HL-60/S4 treated with phorbol 12-myristate 13-acetate at 8.2 ng/mL for 4 days and 3 days (cell line): Measurements from ENCODE around the gene SPOCK2.
"Not testable (repeated sequence)": the region's sequence is repeated elsewhere in the genome, so short reads cannot be mapped to it uniquely, and the experiment has no call there.

Source experiments
- in situ Hi-C: fragments of 300-500 bp; cut with MboI; formaldehyde crosslinking; loops from 2 replicates; pipeline ENCODE4 v1.15.0; 2022; ENCODE audit warnings: low sequenced_read_pairs

Gene SPOCK2

DNA sequence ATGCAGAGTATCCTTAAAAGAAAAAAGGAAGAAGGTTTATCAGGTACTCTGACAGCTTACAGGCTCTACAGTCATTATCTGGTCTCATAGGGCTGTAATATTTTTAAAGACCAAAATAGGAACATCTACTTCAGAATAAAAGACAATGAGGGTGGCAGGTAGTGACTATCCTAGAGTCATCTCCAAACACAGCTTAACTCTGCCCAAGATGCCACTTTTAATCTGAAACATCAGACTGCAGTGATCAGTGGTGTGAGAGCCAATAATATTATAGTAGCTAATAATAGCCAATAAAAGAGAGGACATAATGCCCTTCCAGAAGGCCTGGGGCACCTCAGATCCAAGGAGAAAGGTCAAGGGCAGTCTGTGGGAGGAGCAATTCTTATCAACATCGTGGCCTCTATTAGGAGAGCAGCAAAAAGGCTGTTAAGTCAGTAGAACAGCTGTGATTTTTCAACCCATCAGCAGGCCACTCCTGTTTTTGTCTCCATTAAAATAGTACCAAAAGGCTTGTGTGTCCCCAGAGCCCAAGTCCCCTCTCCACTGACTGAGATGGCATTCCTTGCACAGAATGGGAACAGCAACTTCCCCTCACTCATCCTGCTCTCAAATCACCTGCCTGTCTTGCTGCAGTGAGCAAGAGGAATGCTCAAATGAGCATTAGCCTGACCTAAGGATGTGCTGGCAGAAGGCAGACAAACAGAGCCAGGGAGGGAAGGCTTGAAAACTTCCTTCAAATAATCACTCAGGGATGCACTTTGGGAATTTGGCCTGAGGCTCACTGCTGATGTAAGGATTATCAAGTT lies 20.7 kb upstream of the SPOCK2 start:
- in situ Hi-C loops, result no loop called here

DNA sequence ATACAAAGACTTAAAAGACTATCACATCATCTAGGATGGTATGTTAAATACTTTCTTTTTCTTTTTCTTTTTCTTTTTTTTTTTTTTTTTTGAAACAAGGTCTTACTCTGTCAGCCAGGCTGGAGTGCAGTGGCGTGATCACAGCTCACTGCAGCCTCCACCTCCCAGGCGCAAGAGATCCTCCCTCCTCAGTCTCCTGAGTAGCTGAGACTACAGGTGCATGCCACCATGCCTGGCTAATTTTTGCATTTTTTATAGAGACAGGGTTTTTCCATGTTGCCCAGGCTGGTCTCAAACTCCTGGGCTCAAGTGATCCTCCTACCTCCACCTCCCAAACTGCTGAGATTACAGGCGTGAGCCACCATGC lies 19.6 kb upstream of the SPOCK2 start:
- in situ Hi-C loops, result not testable (repeated sequence)

DNA sequence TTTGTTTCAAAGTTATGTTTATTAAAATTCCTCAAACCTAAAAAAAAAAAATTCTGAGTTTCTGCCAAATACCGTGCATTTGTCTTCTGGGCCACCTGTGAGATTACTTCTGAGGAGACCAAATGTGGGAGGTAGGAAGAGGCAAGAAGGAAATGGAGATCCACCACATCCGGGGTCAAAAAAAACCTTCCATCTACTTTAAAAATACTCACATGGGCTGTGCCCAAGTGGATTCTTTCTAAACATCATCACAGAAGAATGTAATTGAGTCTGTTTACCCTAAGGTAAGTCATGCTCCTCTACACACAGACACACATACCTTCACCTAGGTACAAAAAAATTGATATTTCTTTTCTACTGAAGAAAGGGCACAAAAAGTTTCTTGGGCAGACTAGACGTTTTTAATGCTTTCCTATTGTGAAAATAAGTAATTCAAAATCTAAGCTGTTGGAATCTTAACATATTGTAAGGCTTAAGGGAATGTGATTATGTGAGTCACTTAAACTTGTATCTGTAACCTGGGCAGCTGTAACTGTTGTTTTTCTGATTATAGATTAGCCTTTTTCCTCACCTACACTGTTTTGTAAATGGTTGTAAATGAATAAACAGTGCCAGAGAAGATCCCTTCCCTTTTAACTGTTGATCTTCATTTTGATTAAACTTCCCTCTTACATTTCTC lies 19.1 kb upstream of the SPOCK2 start:
- in situ Hi-C loops, result no loop called here

DNA sequence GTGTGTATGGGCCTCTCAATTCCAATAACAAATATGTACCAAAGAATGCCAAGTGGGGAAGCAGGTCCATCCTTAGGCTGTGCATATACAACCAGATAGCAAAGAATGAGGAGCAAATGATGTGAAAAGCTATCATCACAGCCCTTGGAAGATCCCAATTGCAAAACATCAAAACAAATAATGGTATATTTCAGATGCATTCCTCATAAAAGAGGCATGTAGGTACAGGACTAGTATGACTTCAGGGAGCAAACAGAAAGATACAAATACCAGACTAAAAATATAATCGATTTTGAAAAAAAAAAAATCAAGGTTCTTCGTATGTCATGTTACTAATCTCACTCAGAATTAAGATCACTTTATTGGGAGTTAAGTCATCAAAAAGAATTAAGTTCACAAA lies 18.5 kb upstream of the SPOCK2 start:
- in situ Hi-C loops, result no loop called here

DNA sequence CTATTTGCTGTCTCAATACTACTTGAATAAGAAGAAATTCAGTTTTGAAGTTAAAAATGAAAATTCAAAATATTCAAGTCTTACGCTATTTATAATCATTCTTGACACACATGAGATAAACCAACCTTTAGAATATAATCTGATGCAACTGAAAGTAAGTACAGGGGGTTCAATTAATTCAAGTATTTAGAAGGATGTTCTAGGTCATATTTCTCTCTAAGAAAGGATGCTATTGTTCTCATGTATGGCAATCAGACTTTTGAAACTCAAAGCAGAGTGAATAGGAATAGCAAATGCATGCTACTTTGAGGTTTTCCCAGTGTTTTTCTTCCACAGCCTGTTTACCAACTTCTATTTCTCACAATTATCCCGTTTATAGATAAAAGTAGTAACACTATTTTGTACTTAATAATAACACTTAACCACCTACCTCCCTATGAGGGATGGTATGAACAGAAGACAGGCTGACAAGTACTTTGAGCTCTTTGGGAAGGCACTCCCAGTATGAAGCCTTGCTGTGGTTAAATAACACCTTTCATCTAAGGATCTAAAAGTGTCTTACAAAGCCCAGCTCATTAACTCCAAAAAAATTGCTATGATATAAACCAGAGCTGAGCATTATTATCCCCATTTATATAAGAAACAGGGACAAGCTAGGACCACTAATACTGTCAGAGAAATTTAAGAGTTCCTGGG lies 18.0 kb upstream of the SPOCK2 start:
- in situ Hi-C loops, result no loop called here

DNA sequence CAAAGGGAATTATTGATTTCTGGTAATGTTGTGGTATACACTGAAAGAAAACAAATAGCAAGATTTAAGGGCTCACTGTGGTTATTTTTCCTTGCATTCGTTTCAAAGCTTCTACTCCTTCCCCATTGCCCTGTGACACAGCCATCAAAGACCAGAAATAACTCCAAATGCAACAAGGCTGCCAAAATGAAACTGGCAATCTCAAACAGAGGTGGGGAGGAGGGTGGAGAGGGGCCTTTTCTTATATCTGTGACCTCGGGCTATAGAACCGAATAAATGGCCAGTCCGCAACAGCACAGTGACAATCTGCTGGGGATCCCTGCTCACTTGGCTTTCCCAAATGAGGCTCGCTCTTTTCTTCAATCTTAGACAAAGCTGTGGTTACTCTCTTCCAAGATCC lies 17.4 kb upstream of the SPOCK2 start:
- in situ Hi-C loops, result no loop called here

DNA sequence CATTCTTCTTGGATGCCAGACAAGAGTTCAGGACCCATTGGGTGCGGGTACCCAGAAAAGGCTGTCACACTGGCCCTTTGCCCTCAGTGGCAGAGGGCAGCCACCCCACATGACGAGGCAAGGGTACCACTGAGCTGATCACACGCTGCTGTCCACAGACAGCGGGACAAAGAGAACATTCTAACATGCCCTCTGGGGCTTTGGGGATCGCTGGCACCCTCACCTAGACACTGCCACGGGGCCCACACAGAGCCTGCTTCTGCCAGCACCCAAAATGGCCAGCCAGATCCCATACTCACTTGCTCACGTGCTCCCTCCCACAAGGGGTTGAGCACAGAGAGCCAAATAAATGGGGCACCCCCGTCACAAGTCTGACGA lies 16.7 kb upstream of the SPOCK2 start:
- in situ Hi-C loops, result no loop called here

DNA sequence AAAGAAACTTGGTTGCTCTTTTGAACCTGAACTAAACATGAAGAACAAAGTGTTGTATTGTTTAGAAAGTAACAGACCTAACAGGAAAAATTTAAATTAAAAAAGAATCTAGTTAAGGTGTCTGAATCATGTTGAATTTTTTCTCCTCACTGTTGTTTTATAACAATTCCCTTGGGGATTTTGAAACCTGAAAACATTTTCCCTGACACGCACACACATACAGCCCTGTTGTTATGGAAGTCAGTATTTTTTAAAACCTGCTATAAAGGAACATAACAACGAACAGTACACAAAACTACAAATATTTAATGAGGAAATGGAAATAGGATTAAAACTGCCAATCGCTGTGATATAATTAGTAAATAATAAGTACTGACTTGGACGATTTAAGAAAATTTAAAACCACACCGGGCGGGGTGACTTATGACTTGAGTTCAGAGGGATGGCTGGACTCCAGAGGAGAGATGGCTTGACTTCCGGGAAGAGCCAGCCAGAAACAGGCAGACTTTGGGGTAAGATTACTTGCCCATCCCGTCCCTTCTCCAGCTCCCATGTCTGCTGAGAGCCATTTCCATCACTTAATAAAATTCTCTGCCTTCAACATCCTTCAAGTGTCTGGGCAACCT lies 16.2 kb upstream of the SPOCK2 start:
- in situ Hi-C loops, result no loop called here

DNA sequence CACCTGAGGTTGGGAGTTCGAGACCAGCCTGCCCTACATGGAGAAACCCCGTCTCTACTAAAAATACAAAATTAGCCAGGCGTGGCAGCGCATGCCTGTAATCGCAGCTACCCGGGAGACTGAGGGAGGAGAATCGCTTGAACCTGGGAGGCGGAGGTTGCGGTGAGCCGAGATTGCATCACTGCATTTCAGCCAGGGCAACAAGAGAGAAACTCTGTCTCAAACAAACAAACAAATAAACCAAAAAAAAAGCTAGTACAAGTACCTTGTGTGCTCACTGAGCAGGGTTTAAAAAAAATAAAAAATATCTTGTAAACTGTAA lies 11.2 kb upstream of the SPOCK2 start:
- in situ Hi-C loops, result no loop called here

DNA sequence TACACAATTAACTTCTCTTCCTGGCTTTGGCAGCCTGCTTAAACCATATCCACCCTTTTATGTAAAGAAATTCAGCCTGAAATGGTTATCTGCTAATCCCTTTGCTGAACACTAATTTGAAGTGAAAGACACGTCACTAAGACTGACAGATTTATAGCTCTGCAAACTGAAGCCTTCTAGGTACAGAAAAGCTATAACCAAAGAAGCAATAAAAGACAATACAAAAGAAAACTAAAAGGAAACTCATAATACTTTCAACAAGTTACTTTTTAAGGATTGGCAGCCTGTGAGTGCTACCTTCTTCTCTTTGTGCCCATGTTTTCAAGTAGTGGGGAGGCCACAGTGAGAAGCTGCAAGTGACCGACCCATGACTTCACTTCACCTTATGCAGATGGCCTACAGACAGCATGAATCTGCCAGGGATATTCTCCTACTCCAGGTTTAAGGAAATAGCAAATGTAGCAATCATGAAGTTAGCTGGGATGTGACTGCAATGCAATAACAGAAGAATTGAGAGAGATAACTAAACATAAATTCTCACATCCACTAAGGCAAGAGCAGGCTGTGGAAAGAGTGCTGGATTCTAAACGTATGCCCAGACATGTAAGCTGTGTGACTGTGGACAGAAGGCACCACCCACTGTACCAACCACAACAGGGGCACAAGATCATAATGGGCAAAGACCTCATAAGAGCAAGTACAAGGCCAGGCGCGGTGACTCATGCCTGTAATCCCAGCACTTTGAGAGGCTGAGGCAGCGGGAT lies 10.7 kb upstream of the SPOCK2 start:
- in situ Hi-C loops, result no loop called here

DNA sequence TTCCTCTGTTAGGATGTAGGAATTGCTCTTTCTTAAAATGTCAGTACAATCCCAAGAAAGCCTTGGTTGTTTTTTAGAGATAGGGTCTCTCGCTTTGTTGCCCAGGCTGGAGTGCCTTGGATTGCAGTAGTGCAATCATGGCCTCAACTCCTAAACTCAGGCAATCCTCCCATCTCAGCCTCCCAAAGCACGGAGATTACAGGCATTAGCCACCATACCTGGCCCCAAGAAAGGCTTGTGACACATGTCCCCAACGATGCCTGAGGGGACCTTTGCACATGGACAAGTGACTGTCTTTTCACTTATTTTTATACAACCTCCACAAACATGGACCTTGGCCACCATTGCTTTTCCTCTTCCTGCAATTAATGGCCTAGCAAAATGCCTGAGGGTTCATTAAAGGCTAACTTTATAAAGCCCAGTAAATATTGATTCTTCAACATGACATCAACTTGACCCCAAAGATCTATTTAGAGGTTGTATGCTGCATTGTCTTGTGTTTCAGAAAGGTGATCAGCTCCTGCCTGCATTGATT lies 10.0 kb upstream of the SPOCK2 start:
- in situ Hi-C loops, result no loop called here

DNA sequence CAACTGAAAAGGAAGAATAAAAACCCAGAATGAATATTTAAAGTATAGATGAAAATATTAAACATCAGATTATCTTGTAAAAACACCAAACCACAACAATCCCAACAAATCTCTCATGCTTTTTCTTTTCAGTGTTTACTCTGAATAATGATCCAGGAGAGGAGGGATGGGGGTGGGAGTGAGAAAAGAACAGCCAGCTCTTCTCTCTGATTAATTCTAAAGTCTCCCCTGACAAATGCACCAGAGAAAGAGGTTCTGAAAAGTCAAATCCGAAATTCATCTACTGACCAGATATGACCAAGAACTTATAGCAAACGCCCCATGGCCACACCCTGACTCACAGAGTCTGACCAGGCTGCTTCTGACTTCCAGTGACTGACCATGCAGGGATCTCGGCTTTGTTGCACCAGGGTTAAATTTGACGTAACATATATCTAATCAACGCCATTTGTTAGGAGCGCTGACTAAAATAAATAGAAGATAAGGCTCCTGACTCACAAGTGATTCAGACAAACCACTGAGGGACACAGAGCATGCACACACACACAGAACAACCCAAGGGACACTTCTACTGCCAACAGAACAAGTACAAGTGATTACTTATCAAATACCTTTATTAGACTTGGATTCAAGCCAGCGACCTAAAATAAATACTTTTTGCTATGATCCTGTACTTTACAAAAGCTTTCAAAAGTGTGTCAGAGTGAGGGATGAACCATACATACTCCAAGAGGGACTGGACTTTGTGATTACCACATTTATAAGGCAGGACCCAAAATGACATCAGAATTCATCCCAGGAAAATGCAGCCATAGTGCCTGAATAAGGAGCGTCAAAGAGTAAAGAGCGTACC lies 9.3 kb upstream of the SPOCK2 start:
- in situ Hi-C loops, result no loop called here

DNA sequence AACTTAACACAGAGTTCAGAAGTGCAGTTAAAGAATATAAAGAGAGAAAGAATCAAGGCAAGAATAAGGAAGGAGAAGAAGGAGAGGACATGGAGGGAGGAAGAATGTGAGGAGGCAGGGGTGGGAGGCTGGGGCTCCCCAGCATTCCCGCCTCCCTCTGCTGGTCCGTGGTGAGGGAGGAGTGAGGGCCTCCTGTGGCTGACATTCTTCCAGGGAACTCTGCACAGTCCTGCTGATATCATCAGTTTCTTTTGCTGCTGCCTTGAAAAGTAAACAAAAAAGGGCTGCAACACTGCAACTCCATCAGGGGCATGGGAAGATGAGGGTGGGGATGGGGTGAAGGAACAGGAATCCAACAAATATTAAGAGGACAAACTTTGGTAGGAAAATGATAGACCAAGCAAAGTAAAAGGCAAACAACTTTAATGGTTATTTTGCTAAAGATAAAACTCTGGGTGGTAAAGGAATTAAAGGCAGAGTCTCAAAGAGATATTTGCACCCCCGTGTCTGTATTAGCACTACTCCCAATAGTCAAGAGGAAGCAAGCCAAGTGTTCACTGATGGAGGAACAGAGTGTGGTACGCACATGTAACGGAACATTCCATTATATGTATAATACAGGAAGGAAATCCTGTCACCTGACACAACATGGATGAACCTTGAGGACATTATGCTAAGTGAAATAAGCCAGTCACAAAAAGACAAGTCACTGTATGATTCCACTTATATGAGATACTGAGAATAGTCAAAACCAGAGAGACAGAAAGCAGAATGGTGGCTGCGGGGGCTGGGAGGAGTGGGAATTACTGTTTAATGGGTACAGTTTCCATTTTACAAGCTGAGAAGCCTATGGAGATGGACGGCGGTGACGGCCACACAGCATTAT lies 8.0 kb upstream of the SPOCK2 start:
- in situ Hi-C loops, result no loop called here

DNA sequence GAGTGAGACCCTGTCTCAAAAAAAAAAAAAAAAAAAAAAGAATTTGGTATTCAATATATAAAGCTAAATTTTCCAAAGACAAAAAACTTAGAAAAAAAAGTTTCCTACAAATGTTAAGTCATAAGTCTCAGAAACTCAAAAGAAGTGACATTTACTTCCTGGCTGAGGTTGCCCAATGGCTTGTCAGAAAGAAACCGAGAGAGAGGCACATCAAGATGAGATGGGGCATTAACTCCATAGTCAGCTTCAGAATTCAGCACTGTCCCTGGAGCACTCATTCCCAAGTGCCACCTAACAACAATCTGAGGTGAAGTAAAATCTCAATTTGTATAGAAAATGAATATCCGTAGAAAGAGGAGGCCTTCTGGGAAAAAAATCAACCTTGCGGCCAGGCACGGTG lies 6.8 kb upstream of the SPOCK2 start:
- in situ Hi-C loops, result no loop called here

DNA sequence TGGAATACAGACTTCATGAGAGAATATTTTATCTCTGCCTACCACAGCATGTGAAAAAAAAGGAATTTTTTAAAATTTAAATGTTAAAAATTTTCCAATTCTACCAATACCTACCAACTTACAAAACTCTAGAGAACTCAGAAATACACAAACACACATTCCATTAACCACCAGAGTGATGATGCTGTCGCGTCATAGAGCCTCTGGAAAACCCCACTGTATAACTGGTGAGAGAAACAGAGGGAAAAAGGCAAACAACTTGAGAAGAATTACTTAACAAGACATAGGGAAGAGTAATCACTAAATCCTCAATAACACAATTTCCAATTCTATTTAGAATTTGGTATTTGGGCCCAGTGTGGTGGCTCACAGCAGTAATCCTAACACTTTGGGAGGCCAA lies 6.2 kb upstream of the SPOCK2 start:
- in situ Hi-C loops, result no loop called here

DNA sequence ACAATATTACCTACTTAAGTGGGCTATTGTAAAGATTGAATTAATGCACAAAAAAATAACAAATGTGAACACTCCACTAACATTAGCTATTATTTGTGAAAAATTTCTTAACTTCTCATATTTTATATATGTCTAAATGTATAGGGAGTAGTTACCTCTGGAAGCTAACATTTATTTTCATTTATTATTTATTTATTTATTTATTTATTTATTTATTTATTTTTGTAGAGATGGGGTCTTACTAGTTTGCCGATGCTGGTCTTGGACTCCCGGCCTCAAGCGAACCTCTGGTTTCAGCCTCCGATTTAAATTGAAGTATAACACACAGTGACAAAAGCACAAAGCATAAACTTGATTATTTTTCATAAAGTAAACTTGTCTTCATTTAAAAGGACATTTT lies 5.1 kb upstream of the SPOCK2 start:
- in situ Hi-C loops, result no loop called here

DNA sequence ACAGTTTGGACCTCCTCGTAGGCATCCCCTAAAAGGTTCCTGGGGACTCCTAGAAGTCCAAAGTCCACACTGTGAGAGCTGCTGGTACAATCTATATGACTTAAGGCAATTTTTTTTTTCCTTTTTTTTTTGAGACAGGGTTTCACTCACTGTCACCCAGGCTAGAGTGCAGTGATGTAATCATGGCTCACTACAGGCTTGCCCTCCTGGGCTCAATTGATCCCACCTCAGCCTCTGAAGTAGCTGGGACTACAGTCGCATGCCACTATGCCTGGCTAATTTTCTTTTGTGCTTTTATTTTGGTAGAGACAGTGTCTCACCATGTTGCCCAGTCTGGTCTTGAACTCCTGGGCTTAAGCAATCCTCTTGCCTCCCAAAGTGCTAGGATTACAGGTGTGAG lies 4.6 kb upstream of the SPOCK2 start:
- in situ Hi-C loops, result no loop called here

DNA sequence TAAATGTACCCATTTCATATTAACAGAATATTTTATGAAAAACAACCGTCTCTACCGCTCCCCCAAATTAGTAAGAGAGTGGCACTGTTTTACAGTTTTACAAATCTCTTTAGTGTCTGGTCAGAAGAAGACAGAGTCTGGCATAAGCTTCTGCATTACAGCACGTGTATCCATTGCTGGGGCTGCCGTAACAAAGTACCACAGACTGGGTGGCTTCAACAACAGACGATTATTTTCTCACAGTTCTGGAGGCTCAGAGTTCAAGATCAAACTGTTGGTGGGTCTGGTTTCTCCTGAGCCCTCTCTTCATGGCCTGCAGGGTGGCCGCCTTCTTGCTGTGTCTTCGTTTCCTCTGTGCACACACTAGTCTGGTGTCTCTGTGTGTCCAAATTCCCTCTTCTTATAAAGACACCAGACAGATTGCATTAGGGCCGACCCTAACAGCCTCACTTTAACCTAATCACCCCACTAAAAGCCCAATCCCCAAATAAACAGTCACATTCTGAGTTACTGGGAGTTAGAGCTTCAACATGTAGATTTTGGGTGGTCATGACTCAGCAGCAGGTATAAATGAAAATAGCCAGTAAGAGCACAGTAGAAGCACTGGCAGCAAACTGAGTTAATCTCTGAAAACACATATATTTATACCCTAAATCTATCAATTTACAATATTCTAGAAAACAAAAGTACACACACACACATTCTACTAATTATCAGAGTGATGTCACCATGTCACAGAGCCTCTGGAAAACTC lies 4.0 kb upstream of the SPOCK2 start:
- in situ Hi-C loops, result no loop called here
